Kidney (tissue), 14 donors: ENCODE results near the gene SNX14. TPM values are rescaled to one million over a fixed set of nuclear protein-coding genes. Genes with fewer than 3 reads are reported as not detected.
A peak's percentile ranks its signal among the peaks of the same experiment; 100 is the strongest.

Experiments used
- DNase-seq, 5 donors: peaks; one replicate each; pipeline ENCODE4 v3.0.0-alpha.2; 2013 to 2020
- FAIRE-seq: peaks from 2 replicates; lab custom pipeline; 2012; peaks lifted over from hg19 to GRCh38; lab: Jason Lieb, UNC
- H3K27ac ChIP-seq, 2 donors: one replicate each; pipeline ENCODE4 v1.7.0; 2013; ENCODE audit warnings: low read depth in 2 of 2, low read length in 2 of 2, inconsistent platforms in 1 of 2
- H3K27me3 ChIP-seq: one replicate; pipeline ENCODE4 v1.7.1; 2013; ENCODE audit warnings: low read length, inconsistent platforms; ENCODE audit not compliant: control insufficient read depth, insufficient read depth
- H3K36me3 ChIP-seq, 3 donors: one replicate each; pipeline versions ENCODE4 v1.7.0 to v1.7.1; 2013; ENCODE audit warnings: low read length in 3 of 3, control low read depth in 1 of 3, inconsistent platforms in 1 of 3; ENCODE audit not compliant: insufficient read depth in 3 of 3, control insufficient read depth in 2 of 3
- H3K4me1 ChIP-seq, 3 donors: one replicate each; pipeline versions ENCODE4 v1.7.0 to v1.7.1; 2013; ENCODE audit warnings: low read length in 3 of 3, inconsistent platforms in 1 of 3, low read depth in 1 of 3; ENCODE audit not compliant: control insufficient read depth in 2 of 3, insufficient read depth in 2 of 3
- H3K4me3 ChIP-seq, 3 donors: one replicate each; pipeline versions ENCODE4 v1.7.0 to v1.8.1; 2013; ENCODE audit warnings: low read length in 3 of 3, control low read depth in 1 of 3, inconsistent platforms in 1 of 3
- H3K9ac ChIP-seq, 3 donors: one replicate each; pipeline versions ENCODE4 v1.7.0 to v1.7.1; 2013; ENCODE audit warnings: low read length in 3 of 3, control low read depth in 1 of 3, inconsistent platforms in 1 of 3
- H3K9me3 ChIP-seq, 3 donors: one replicate each; pipeline versions ENCODE4 v1.7.0 to v1.7.1; 2013; ENCODE audit warnings: low read length in 3 of 3, control low read depth in 1 of 3, inconsistent platforms in 1 of 3; ENCODE audit not compliant: control insufficient read depth in 2 of 3, insufficient read depth in 1 of 3
- CTCF ChIP-seq: IDR thresholded peaks from 3 replicates; pipeline ENCODE4 v1.5.1; 2012; ENCODE audit warnings: mild to moderate bottlenecking, moderate library complexity, borderline replicate concordance; ENCODE audit not compliant: insufficient read depth; ENCODE audit errors: extremely low read depth
- intact Hi-C: fragments of 100-400 bp; cut with DNase I; formaldehyde crosslinking; loops from one replicate; pipeline ENCODE4 v1.11.1; 2022
- polyA plus RNA-seq: library from polyadenylated mRNA; stranded (reverse); fragments of 350-450 nt; fragmentation: Illumina TruSeq; extraction: RNeasy Lipid Tissue Mini Kit (QIAGEN cat#74804); gene quantifications from one replicate; pipeline ENCODE4 v1.2.3, GENCODE V29; 2014; ENCODE audit warnings: low read depth, low replicate concordance; ENCODE audit not compliant: insufficient read depth
- total RNA-seq: library from RNA; stranded (reverse); fragmentation: NEBNext Ultra II Directional; extraction: Animal tissue kit (Norgen Biotek cat#: 25700); gene quantifications from one replicate; pipeline ENCODE4 v1.2.1, GENCODE V29; 2021
- donor health status: control.
- donor health status: control.
- donor health status: control.
- donor health status: control.
- donor health status: control.
- donor health status: DM: yes; HTN: yes; CAD: no.
- donor health status: Normal renal cell carcinoma (clear cell type).

Gene SNX14
- total and polyA plus RNA-seq, 2 donors from 2014 or later: 100 to 125 TPM

GRCh38 chr6:85594197-85594930, 706 bp upstream of the SNX14 start:
- Histone ChIP-seq H3K27me3 (no peaks in the 10 kb centered on the region), H3K36me3 (no peaks in the 10 kb centered on the region), H3K9ac (peak overlapping the region; percentile 18 to 92 (median 87)), H3K4me1 (peaks cover 0 to 7% (median 0%) of the 10 kb centered on the region in 3 donors), H3K9me3 (no peaks in the 10 kb centered on the region), H3K27ac (peak overlapping the region; percentile 95), H3K4me3 (peak overlapping the region; percentile 94 to 97 (median 96))
- no peak for FAIRE-seq
- intact Hi-C loops: no loop called here
- peak in 2 of 5 donors; percentile 28 to 48 for DNase-seq
- no peak for TF ChIP-seq CTCF

- no peak for TF ChIP-seq CTCF
- intact Hi-C loops: no loop called here
- FAIRE-seq (no peak), DNase-seq (no peak)
- H3K4me3 ChIP-seq: peak overlapping the region; percentile 1 to 94 (median 13)
- H3K36me3 ChIP-seq: no peaks in the 10 kb centered on the region
- H3K27me3 ChIP-seq: no peaks in the 10 kb centered on the region
- H3K9me3 ChIP-seq: no peaks in the 10 kb centered on the region
- H3K27ac ChIP-seq: no peak overlapping the region
- H3K4me1 ChIP-seq: peaks cover 0 to 7% (median 0%) of the 10 kb centered on the region in 3 donors
- no peak overlapping the region for H3K9ac ChIP-seq
These were observed 1.6 kb downstream of the SNX14 start for GRCh38 chr6:85592033-85592432.

- H3K27ac ChIP-seq: no peak overlapping the region
- intact Hi-C loops: no loop called here
- H3K27me3 ChIP-seq: no peaks in the 10 kb centered on the region
- no peaks in the 10 kb centered on the region for H3K36me3 ChIP-seq
- H3K4me3 ChIP-seq: no peak overlapping the region
- peaks cover 0 to 7% (median 0%) of the 10 kb centered on the region in 3 donors for H3K4me1 ChIP-seq
- no peaks in the 10 kb centered on the region for H3K9me3 ChIP-seq
- FAIRE-seq (no peak), DNase-seq (no peak)
- H3K9ac ChIP-seq: no peak overlapping the region
- TF ChIP-seq CTCF: no peak
These were observed 2.5 kb downstream of the SNX14 start for GRCh38 chr6:85591207-85591606.
